ENCODE results near the gene ACAA1. TPM values are rescaled to one million over a fixed set of nuclear protein-coding genes. Genes with fewer than 3 reads are reported as not detected.

ACAA1 gene
- total and polyA plus RNA-seq, 9 of the 15 experiments (the other 6 are each of a cell fraction or from before 2014, with no cell fraction given) = 4.0 to 88.9 (median 57.2) TPM

- TF ChIP-seq ELK3 (CRISPR knock-in tag; IDR thresholded peaks at IDR 0.05) (no peak), MCM7 (IDR thresholded peaks at IDR 0.05) (no peak), HNRNPLL (IDR thresholded peaks at IDR 0.05; ENCODE audit: low read depth, low read length, poor library complexity, severe bottlenecking) (peak; percentile 50), TFAM (CRISPR knock-in tag; conservative IDR thresholded peaks at IDR 0.05) (no peak), MCM3 (IDR thresholded peaks at IDR 0.05) (no peak), KAT2B (IDR thresholded peaks at IDR 0.05; ENCODE audit: low read depth, low read length) (no peak), GTF2A2 (tag; IDR thresholded peaks at IDR 0.05) (no peak), ZNF263 (CRISPR knock-in tag; IDR thresholded peaks at IDR 0.05; ENCODE audit: borderline replicate concordance) (no peak), PCBP1 (IDR thresholded peaks at IDR 0.05; ENCODE audit: low read depth, low read length, poor library complexity, severe bottlenecking) (no peak), U2AF1 (optimal IDR thresholded peaks at IDR 0.05; ENCODE audit: low read depth, low read length) (no peak), POLR2H (tag; IDR thresholded peaks at IDR 0.05; ENCODE audit: low read depth) (peak; percentile 94), THRB (CRISPR knock-in tag; conservative IDR thresholded peaks at IDR 0.05) (0 out of 2 replicates have a peak, but pooled peaks have one; percentile 73), MXD1 (CRISPR knock-in tag; IDR thresholded peaks at IDR 0.05; ENCODE audit: borderline replicate concordance, poor library complexity, severe bottlenecking) (no peak), ZNF232 (CRISPR knock-in tag; IDR thresholded peaks at IDR 0.05) (no peak), ZNF165 (CRISPR knock-in tag; IDR thresholded peaks at IDR 0.05; ENCODE audit: borderline replicate concordance) (no peak), TAL1 (IDR thresholded peaks at IDR 0.05) (no peak), SNRNP70 (optimal IDR thresholded peaks at IDR 0.05; ENCODE audit: low read depth, low read length) (no peak), SMAD4 (CRISPR knock-in tag; conservative IDR thresholded peaks at IDR 0.05) (no peak), ZNF655 (CRISPR knock-in tag; IDR thresholded peaks at IDR 0.05) (no peak), CBX8 (IDR thresholded peaks at IDR 0.05; ENCODE audit: borderline replicate concordance, extremely low read depth, low read depth, low read length, poor library complexity, severe bottlenecking) (no peak), TGIF2 (CRISPR knock-in tag; IDR thresholded peaks at IDR 0.05) (peak; percentile 49; the same call in 1 of the 2 replicates), TCF3 (CRISPR knock-in tag; IDR thresholded peaks at IDR 0.05) (no peak), ILF3 (IDR thresholded peaks at IDR 0.05; ENCODE audit: borderline replicate concordance) (no peak), MEF2D (tag; conservative IDR thresholded peaks at IDR 0.05; ENCODE audit: low read depth) (no peak)
Measured at GRCh38 chr3:38136777-38137614, at the start of gene ACAA1 (continued).

Data from K562 (cell line).